ENCODE results near the gene DGKE. TPM values are rescaled to one million over a fixed set of nuclear protein-coding genes. Genes with fewer than 3 reads are reported as not detected.

DGKE gene
- total RNA-seq, 1 experiment from 2014 or later = 8.5 TPM

GRCh38 chr17:56887552-56888467, 53.9 kb downstream of the DGKE start:
- Mint-ChIP-seq H3K27me3 (ENCODE audit: low read depth) (no peaks in the 10 kb centered on the region), H3K4me1 (peaks cover 7% of the 10 kb centered on the region), H3K36me3 (peaks cover 52% of the 10 kb centered on the region), H3K9me3 (peaks cover 31% of the 10 kb centered on the region), H3K27ac (no peak overlapping the region), H3K4me3 (no peak overlapping the region)
- ChIA-PET CTCF (no interaction called here), POLR2A (no interaction called here)
- no peak for ATAC-seq
- DNase-seq (ENCODE audit: low spot score) = no peak
- TF ChIP-seq ATF1 (CRISPR knock-in tag; IDR thresholded peaks at IDR 0.05) (no peak), IRF2 (CRISPR knock-in tag; IDR thresholded peaks at IDR 0.05; ENCODE audit: borderline replicate concordance, low read depth) (no peak), JUN (CRISPR knock-in tag; IDR thresholded peaks at IDR 0.05) (no peak), USF2 (CRISPR knock-in tag; IDR thresholded peaks at IDR 0.05) (no peak), ZMAT4 (CRISPR knock-in tag; IDR thresholded peaks at IDR 0.05) (no peak), ZNF281 (CRISPR knock-in tag; IDR thresholded peaks at IDR 0.05) (no peak), IRF1 (CRISPR knock-in tag; IDR thresholded peaks at IDR 0.05) (no peak), PRRX2 (CRISPR knock-in tag; IDR thresholded peaks at IDR 0.05) (no peak), ZNF425 (CRISPR knock-in tag; conservative IDR thresholded peaks at IDR 0.05) (no peak), EMX1 (CRISPR knock-in tag; IDR thresholded peaks at IDR 0.05) (no peak), HMGXB4 (CRISPR knock-in tag; IDR thresholded peaks at IDR 0.05) (no peak), CBFB (CRISPR knock-in tag; IDR thresholded peaks at IDR 0.05; ENCODE audit: low read depth) (no peak), STAT6 (CRISPR knock-in tag; conservative IDR thresholded peaks at IDR 0.05; ENCODE audit: low read depth) (no peak), FOXK1 (CRISPR knock-in tag; IDR thresholded peaks at IDR 0.05) (no peak), KAT7 (CRISPR knock-in tag; IDR thresholded peaks at IDR 0.05; ENCODE audit: borderline replicate concordance) (no peak)

Data from WTC11 (cell line).